ENCODE results near the gene AUNIP.

Gene AUNIP

GRCh38 chr1:25896266-25896665 is 37.0 kb upstream of the AUNIP start:
- ATAC-seq = no peak
- no peak overlapping the region for H3K27ac Mint-ChIP-seq
- DNase-seq = no peak

GRCh38 chr1:25895365-25895990 is 36.2 kb upstream of the AUNIP start:
- Mint-ChIP-seq H3K4me1 (peaks cover 24% of the 10 kb centered on the region), H3K9me3 (no peaks in the 10 kb centered on the region), H3K27me3 (no peaks in the 10 kb centered on the region), H3K27ac (peak overlapping the region in 1 of 2 donors; percentile 61), H3K4me3 (no peak overlapping the region)
- ATAC-seq (peak; percentile 96), DNase-seq (peak; percentile 91 to 92)

More at GRCh38 chr1:25896266-25896665, 37.0 kb upstream of the AUNIP start:
- Mint-ChIP-seq H3K27me3 (no peaks in the 10 kb centered on the region), H3K4me1 (peaks cover 26% of the 10 kb centered on the region), H3K9me3 (no peaks in the 10 kb centered on the region), H3K4me3 (no peak overlapping the region)

- no peaks in the 10 kb centered on the region for H3K9me3 Mint-ChIP-seq
- ATAC-seq = no peak
- DNase-seq = no peak
- peaks cover 24% of the 10 kb centered on the region for H3K4me1 Mint-ChIP-seq
- H3K27me3 Mint-ChIP-seq = no peaks in the 10 kb centered on the region
- no peak overlapping the region for H3K27ac Mint-ChIP-seq
- H3K4me3 Mint-ChIP-seq = no peak overlapping the region
These were observed 33.9 kb upstream of the AUNIP start for GRCh38 chr1:25893116-25893515.

- Mint-ChIP-seq H3K27ac (peak overlapping the region in 1 of 2 donors; percentile 78), H3K4me1 (peaks cover 23% of the 10 kb centered on the region), H3K27me3 (no peaks in the 10 kb centered on the region), H3K9me3 (no peaks in the 10 kb centered on the region), H3K4me3 (no peak overlapping the region)
- DNase-seq (no peak), ATAC-seq (no peak)
These were observed 32.3 kb upstream of the AUNIP start for GRCh38 chr1:25891606-25892005.

- Mint-ChIP-seq H3K27ac (no peak overlapping the region), H3K27me3 (no peaks in the 10 kb centered on the region), H3K9me3 (no peaks in the 10 kb centered on the region), H3K4me1 (peaks cover 11% of the 10 kb centered on the region), H3K4me3 (no peak overlapping the region)
- DNase-seq (no peak), ATAC-seq (no peak)
These were observed 31.2 kb upstream of the AUNIP start for GRCh38 chr1:25890239-25891034.

- Mint-ChIP-seq H3K27ac (no peak overlapping the region), H3K4me3 (no peak overlapping the region), H3K27me3 (no peaks in the 10 kb centered on the region), H3K9me3 (no peaks in the 10 kb centered on the region), H3K4me1 (peaks cover 6% of the 10 kb centered on the region)
- ATAC-seq (no peak), DNase-seq (no peak)
These were observed 30.2 kb upstream of the AUNIP start for GRCh38 chr1:25889470-25889869.

- Mint-ChIP-seq H3K27ac (no peak overlapping the region), H3K27me3 (no peaks in the 10 kb centered on the region), H3K4me1 (peaks cover 6% of the 10 kb centered on the region), H3K4me3 (no peak overlapping the region), H3K9me3 (no peaks in the 10 kb centered on the region)
- DNase-seq (no peak), ATAC-seq (no peak)
These were observed 29.2 kb upstream of the AUNIP start for GRCh38 chr1:25888426-25888987.

- no peaks in the 10 kb centered on the region for H3K4me1 Mint-ChIP-seq
- H3K9me3 Mint-ChIP-seq = no peaks in the 10 kb centered on the region
- DNase-seq (no peak), ATAC-seq (no peak)
- no peak overlapping the region for H3K4me3 Mint-ChIP-seq
- H3K27me3 Mint-ChIP-seq = no peaks in the 10 kb centered on the region
- H3K27ac Mint-ChIP-seq = no peak overlapping the region
These were observed 26.3 kb upstream of the AUNIP start for GRCh38 chr1:25885602-25886001.

- Mint-ChIP-seq H3K4me3 (no peak overlapping the region), H3K27me3 (peaks cover 4% of the 10 kb centered on the region), H3K9me3 (no peaks in the 10 kb centered on the region), H3K27ac (no peak overlapping the region), H3K4me1 (peaks cover under 1% of the 10 kb centered on the region)
- no peak for DNase-seq
- no peak for ATAC-seq
These were observed 22.0 kb upstream of the AUNIP start for GRCh38 chr1:25881266-25881665.

GRCh38 chr1:25880518-25880917 is 21.3 kb upstream of the AUNIP start:
- no peak for DNase-seq
- Mint-ChIP-seq H3K27me3 (peaks cover 9% of the 10 kb centered on the region), H3K4me3 (no peak overlapping the region), H3K27ac (no peak overlapping the region), H3K4me1 (peaks cover 5% of the 10 kb centered on the region), H3K9me3 (no peaks in the 10 kb centered on the region)
- ATAC-seq = no peak

- Mint-ChIP-seq H3K4me1 (peaks cover 11% of the 10 kb centered on the region), H3K4me3 (no peak overlapping the region), H3K9me3 (no peaks in the 10 kb centered on the region), H3K27me3 (peaks cover 9% of the 10 kb centered on the region), H3K27ac (no peak overlapping the region)
- DNase-seq (no peak), ATAC-seq (no peak)
These were observed 20.4 kb upstream of the AUNIP start for GRCh38 chr1:25879675-25880074.

- Mint-ChIP-seq H3K4me3 (no peak overlapping the region), H3K27ac (no peak overlapping the region), H3K27me3 (peaks cover 9% of the 10 kb centered on the region), H3K9me3 (no peaks in the 10 kb centered on the region), H3K4me1 (peaks cover 21% of the 10 kb centered on the region)
- no peak for ATAC-seq
- no peak for DNase-seq
These were observed 19.4 kb upstream of the AUNIP start for GRCh38 chr1:25878690-25879089.

GRCh38 chr1:25877155-25877554 is 17.9 kb upstream of the AUNIP start:
- Mint-ChIP-seq H3K4me1 (peaks cover 29% of the 10 kb centered on the region), H3K9me3 (no peaks in the 10 kb centered on the region), H3K4me3 (no peak overlapping the region), H3K27ac (no peak overlapping the region), H3K27me3 (peaks cover 9% of the 10 kb centered on the region)
- DNase-seq = no peak
- no peak for ATAC-seq

- DNase-seq (no peak), ATAC-seq (no peak)
- H3K4me1 Mint-ChIP-seq = peaks cover 29% of the 10 kb centered on the region
- H3K4me3 Mint-ChIP-seq = no peak overlapping the region
- no peak overlapping the region for H3K27ac Mint-ChIP-seq
- H3K9me3 Mint-ChIP-seq = no peaks in the 10 kb centered on the region
- H3K27me3 Mint-ChIP-seq = peaks cover 9% of the 10 kb centered on the region
These were observed 17.4 kb upstream of the AUNIP start for GRCh38 chr1:25876693-25877077.

- Mint-ChIP-seq H3K9me3 (no peaks in the 10 kb centered on the region), H3K4me1 (peaks cover 29% of the 10 kb centered on the region), H3K4me3 (peak overlapping the region; percentile 92), H3K27ac (peak overlapping the region in 1 of 2 donors; percentile 13), H3K27me3 (peaks cover 9% of the 10 kb centered on the region)
- ATAC-seq (peak; percentile 54), DNase-seq (no peak)
These were observed 16.8 kb upstream of the AUNIP start for GRCh38 chr1:25875856-25876692.

All from stimulated activated naive CD8-positive, alpha-beta T cell treated with anti-CD3 and anti-CD28 coated beads, Interleukin-15, amount 100 ng/mL, for 72 hours (primary cell).